Vagina (tissue), 2 donors: ENCODE measurements around the gene RND1.

ENCODE experiments used
- POLR2AphosphoS5 ChIP-seq, 2 donors: sonication (generic); formaldehyde crosslinking; IDR thresholded peaks; one replicate each; pipeline ENCODE4 v1.9.0; 2017; ENCODE audit warnings: antibody characterized with exemption in 2 of 2, mild to moderate bottlenecking in 2 of 2, low read depth in 1 of 2; ENCODE audit not compliant: insufficient read depth in 1 of 2
- TF ChIP-seq, protein P1 (sequence below), 3 experiments: fragments of 450-650 bp in 2 of 3; fragments of 200-600 bp in 1 of 3; sonication (generic) in 1 of 3; IDR thresholded peaks; one replicate each; pipeline ENCODE4 v1.5.1; 2017 to 2019; ENCODE audit warnings: antibody characterized with exemption in 3 of 3, mild to moderate bottlenecking in 2 of 3, moderate library complexity in 2 of 3

DNA sequence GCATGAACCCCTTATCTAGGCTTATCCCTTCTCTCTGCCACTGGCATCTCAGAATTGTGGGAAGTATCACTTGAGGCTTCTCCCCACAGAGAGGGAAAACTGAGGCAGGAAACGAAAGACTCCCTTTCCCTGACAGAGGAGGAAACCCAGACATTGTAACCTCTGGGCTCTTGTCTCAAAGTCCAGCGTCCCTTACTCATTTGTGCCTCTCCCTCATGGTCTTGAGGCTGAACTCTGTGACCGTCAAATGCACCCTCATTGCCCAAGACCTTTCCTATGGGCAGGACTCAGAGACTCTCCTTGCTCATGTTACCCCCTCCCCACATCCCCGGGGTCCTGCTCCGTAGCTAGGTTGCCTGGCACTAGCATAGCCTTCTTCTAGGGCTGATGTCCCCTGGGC, 43.5 kb downstream of the RND1 start:
- TF ChIP-seq POLR2AphosphoS5 (IDR thresholded peaks at IDR 0.05; ENCODE audit: insufficient read depth in 1 of 2, low read depth in 1 of 2) = no peak
- TF ChIP-seq, protein P1, sequence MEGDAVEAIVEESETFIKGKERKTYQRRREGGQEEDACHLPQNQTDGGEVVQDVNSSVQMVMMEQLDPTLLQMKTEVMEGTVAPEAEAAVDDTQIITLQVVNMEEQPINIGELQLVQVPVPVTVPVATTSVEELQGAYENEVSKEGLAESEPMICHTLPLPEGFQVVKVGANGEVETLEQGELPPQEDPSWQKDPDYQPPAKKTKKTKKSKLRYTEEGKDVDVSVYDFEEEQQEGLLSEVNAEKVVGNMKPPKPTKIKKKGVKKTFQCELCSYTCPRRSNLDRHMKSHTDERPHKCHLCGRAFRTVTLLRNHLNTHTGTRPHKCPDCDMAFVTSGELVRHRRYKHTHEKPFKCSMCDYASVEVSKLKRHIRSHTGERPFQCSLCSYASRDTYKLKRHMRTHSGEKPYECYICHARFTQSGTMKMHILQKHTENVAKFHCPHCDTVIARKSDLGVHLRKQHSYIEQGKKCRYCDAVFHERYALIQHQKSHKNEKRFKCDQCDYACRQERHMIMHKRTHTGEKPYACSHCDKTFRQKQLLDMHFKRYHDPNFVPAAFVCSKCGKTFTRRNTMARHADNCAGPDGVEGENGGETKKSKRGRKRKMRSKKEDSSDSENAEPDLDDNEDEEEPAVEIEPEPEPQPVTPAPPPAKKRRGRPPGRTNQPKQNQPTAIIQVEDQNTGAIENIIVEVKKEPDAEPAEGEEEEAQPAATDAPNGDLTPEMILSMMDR (IDR thresholded peaks at IDR 0.05) = no peak
